ENCODE data around the gene PBX4. TPM values are rescaled to one million over a fixed set of nuclear protein-coding genes. Genes with fewer than 3 reads are reported as not detected.

The PBX4 gene
- total RNA-seq, 1 experiment from 2014 or later: 11.6 TPM

DNA sequence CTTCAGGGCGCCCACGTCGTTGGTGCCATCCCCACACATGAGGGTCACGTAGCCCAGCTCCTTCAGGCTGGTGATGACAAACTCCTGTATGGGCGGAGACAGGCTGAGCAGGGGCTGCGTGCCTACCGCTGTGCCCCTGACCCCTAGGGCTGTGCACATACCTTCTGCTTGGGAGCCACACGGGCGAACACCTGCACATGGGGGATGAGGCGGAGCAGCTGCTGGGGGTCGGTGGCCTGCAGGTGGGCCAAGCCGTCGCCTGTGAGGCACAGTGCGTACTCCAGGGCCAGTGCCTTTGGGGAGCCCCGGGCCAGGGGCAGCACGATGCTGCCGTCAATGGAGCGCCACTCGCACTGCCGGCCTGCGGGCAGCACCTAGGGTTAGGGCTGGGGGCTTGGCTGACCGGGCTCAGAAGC, 31.1 kb upstream of the PBX4 start:
- H3K4me3 ChIP-seq (replicated peaks in 1 of 2; ENCODE audit: low read depth in 1 of 2, low read length in 2 of 2): no peak overlapping the region
- H2AFZ ChIP-seq (ENCODE audit: low read depth, low read length, poor library complexity, severe bottlenecking): no peak overlapping the region
- H3K27me3 ChIP-seq (ENCODE audit: insufficient read depth, low read length): no peaks in the 10 kb centered on the region
- RAD21 ChIA-PET (ENCODE audit: low non-redundant PET in 1 of 2, low total read pairs in 2 of 2, uncharacterized antibody in 2 of 2, unreplicated experiment in 2 of 2): no interaction called here
- H3K9me2 ChIP-seq (ENCODE audit: insufficient read depth): no peaks in the 10 kb centered on the region
- H3K4me1 ChIP-seq (ENCODE audit: control insufficient read depth in 1 of 2, insufficient read depth in 2 of 2, low read length in 2 of 2): no peaks in the 10 kb centered on the region
- peaks cover 31 to 36% of the 10 kb centered on the region in 2 experiments; a peak in 3 of 4 replicates for H3K36me3 ChIP-seq (ENCODE audit: control insufficient read depth in 1 of 2, insufficient read depth in 2 of 2, low read length in 2 of 2)
- no peaks in the 10 kb centered on the region for H4K20me1 ChIP-seq (ENCODE audit: insufficient read depth)
- H3K9ac ChIP-seq (ENCODE audit: low read length): no peak overlapping the region
- H3K4me2 ChIP-seq (ENCODE audit: low read length): no peak overlapping the region
- no TSS peak for BruUV-seq (replicated peaks)
- no peaks in the 10 kb centered on the region for H3K79me2 ChIP-seq (ENCODE audit: insufficient read depth, low read length)
- POLR2A ChIA-PET: no interaction called here
- H3K9me3 ChIP-seq (ENCODE audit: control insufficient read depth in 1 of 2, insufficient read depth in 1 of 2, low read depth in 1 of 2, low read length in 2 of 2): no peaks in the 10 kb centered on the region
- TF ChIP-seq, protein P1, sequence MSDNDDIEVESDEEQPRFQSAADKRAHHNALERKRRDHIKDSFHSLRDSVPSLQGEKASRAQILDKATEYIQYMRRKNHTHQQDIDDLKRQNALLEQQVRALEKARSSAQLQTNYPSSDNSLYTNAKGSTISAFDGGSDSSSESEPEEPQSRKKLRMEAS (IDR thresholded peaks at IDR 0.05): no peak
- TF ChIP-seq POLR2A (IDR thresholded peaks at IDR 0.05; ENCODE audit: borderline replicate concordance, extremely low read depth, insufficient read depth, insufficient read length): no peak
- TF ChIP-seq CBX3 (IDR thresholded peaks at IDR 0.05; ENCODE audit: low read depth): no peak
- TF ChIP-seq, protein P2, sequence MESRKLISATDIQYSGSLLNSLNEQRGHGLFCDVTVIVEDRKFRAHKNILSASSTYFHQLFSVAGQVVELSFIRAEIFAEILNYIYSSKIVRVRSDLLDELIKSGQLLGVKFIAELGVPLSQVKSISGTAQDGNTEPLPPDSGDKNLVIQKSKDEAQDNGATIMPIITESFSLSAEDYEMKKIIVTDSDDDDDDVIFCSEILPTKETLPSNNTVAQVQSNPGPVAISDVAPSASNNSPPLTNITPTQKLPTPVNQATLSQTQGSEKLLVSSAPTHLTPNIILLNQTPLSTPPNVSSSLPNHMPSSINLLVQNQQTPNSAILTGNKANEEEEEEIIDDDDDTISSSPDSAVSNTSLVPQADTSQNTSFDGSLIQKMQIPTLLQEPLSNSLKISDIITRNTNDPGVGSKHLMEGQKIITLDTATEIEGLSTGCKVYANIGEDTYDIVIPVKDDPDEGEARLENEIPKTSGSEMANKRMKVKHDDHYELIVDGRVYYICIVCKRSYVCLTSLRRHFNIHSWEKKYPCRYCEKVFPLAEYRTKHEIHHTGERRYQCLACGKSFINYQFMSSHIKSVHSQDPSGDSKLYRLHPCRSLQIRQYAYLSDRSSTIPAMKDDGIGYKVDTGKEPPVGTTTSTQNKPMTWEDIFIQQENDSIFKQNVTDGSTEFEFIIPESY (IDR thresholded peaks at IDR 0.05; ENCODE audit: extremely low read depth, insufficient replicate concordance, low read length): no peak
- no peak for TF ChIP-seq CEBPB (IDR thresholded peaks at IDR 0.05; ENCODE audit: low read depth)
- no peak for TF ChIP-seq SP1 (IDR thresholded peaks at IDR 0.05; ENCODE audit: low read depth)
- TF ChIP-seq FOSL1 (IDR thresholded peaks at IDR 0.05; ENCODE audit: low read depth): no peak
- TF ChIP-seq RAD21 (IDR thresholded peaks at IDR 0.05; ENCODE audit: low read depth): no peak
- TF ChIP-seq ELF1 (IDR thresholded peaks at IDR 0.05; ENCODE audit: borderline replicate concordance, low read depth): no peak
- no peak for TF ChIP-seq JUND (IDR thresholded peaks at IDR 0.05)
- TF ChIP-seq EZH2 (IDR thresholded peaks at IDR 0.05): no peak
- TF ChIP-seq ZFX (IDR thresholded peaks at IDR 0.05): no peak
- no peak for TF ChIP-seq SIN3A (IDR thresholded peaks at IDR 0.05; ENCODE audit: low read depth)
- no peak for TF ChIP-seq EZH2phosphoT487 (IDR thresholded peaks at IDR 0.05; ENCODE audit: borderline replicate concordance)
- TF ChIP-seq, protein P3, sequence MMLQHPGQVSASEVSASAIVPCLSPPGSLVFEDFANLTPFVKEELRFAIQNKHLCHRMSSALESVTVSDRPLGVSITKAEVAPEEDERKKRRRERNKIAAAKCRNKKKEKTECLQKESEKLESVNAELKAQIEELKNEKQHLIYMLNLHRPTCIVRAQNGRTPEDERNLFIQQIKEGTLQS (IDR thresholded peaks at IDR 0.05): no peak
- TF ChIP-seq TCF7L2 (IDR thresholded peaks at IDR 0.05; ENCODE audit: borderline replicate concordance, extremely low read depth, insufficient read depth, insufficient read length): no peak
- no peak for TF ChIP-seq POLR2AphosphoS5 (IDR thresholded peaks at IDR 0.05; ENCODE audit: low read depth, low read length)
- no peak for TF ChIP-seq SRF (IDR thresholded peaks at IDR 0.05; ENCODE audit: low read depth)
- no peak for TF ChIP-seq YY1 (IDR thresholded peaks at IDR 0.05; ENCODE audit: extremely low read depth, insufficient replicate concordance, low read depth, low read length)
- no peak for TF ChIP-seq ZNF274 (IDR thresholded peaks at IDR 0.05; ENCODE audit: low read depth, low read length)
- ATAC-seq (no peak), DNase-seq (ENCODE audit: low read depth, low spot score) (no peak)
- intact Hi-C loops (cut with micrococcal nuclease): no loop called here
- no peak overlapping the region for H3K27ac ChIP-seq (ENCODE audit: low read depth, low read length)
- CTCF ChIA-PET: no interaction called here
